ENCODE measurements around the gene ST6GALNAC3.

DNA sequence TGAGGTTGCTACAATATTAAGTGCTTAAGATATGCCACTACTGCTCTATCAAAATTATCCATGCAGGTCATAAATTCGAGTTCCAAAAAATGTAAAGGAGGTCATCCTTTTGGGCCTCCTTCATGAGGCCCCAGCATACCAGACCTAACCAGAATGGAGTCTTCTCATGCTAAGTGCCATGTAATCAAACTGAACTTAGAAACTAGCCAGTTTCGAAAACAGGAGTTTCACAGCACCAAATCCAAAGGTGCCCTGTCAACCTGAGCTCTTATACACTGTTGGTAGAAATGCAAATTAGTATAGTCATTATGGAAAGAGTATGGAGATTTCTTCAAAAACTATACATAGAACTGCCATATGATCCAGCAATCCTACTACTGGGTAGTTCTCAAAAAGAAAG is 320.5 kb downstream of the ST6GALNAC3 start:
- TF ChIP-seq SRF (IDR thresholded peaks at IDR 0.05; ENCODE audit: low read depth) = no peak
- TF ChIP-seq, protein P1, sequence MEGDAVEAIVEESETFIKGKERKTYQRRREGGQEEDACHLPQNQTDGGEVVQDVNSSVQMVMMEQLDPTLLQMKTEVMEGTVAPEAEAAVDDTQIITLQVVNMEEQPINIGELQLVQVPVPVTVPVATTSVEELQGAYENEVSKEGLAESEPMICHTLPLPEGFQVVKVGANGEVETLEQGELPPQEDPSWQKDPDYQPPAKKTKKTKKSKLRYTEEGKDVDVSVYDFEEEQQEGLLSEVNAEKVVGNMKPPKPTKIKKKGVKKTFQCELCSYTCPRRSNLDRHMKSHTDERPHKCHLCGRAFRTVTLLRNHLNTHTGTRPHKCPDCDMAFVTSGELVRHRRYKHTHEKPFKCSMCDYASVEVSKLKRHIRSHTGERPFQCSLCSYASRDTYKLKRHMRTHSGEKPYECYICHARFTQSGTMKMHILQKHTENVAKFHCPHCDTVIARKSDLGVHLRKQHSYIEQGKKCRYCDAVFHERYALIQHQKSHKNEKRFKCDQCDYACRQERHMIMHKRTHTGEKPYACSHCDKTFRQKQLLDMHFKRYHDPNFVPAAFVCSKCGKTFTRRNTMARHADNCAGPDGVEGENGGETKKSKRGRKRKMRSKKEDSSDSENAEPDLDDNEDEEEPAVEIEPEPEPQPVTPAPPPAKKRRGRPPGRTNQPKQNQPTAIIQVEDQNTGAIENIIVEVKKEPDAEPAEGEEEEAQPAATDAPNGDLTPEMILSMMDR (IDR thresholded peaks at IDR 0.05 in 2 of 3, conservative IDR thresholded peaks at IDR 0.05 in 1 of 3; ENCODE audit: borderline replicate concordance in 1 of 3, insufficient read depth in 1 of 3, low read depth in 2 of 3, low read length in 2 of 3) = no peak
- TF ChIP-seq EZH2phosphoT487 (IDR thresholded peaks at IDR 0.05; ENCODE audit: borderline replicate concordance) = no peak
- no peak for TF ChIP-seq SP1 (IDR thresholded peaks at IDR 0.05; ENCODE audit: low read depth)
- no peak for TF ChIP-seq POLR2A (IDR thresholded peaks at IDR 0.05; ENCODE audit: borderline replicate concordance, extremely low read depth, insufficient read depth, insufficient read length)
- no peak for TF ChIP-seq ZNF274 (IDR thresholded peaks at IDR 0.05; ENCODE audit: low read depth, low read length)
- no peak for TF ChIP-seq ELF1 (IDR thresholded peaks at IDR 0.05; ENCODE audit: borderline replicate concordance, low read depth)
- no peak for TF ChIP-seq CBX3 (IDR thresholded peaks at IDR 0.05; ENCODE audit: low read depth)
- TF ChIP-seq POLR2AphosphoS5 (IDR thresholded peaks at IDR 0.05; ENCODE audit: low read depth, low read length) = no peak

All from HCT116 (cell line).